ENCODE results near the gene MYOM1.
"Not testable (repeated sequence)": the region's sequence is repeated elsewhere in the genome, so short reads cannot be mapped to it uniquely, and the experiment has no call there.

Gene MYOM1

GRCh38 chr18:3074087-3074486 lies 145.7 kb downstream of the MYOM1 start:
- Histone ChIP-seq H3K36me3 (ENCODE audit: control insufficient read depth, insufficient read depth, low read length) (no peaks in the 10 kb centered on the region), H3K9me3 (ENCODE audit: control insufficient read depth, insufficient read depth, low read depth, low read length) (no peaks in the 10 kb centered on the region), H3K27me3 (ENCODE audit: control insufficient read depth, insufficient read depth, low read length) (no peaks in the 10 kb centered on the region), H3K4me1 (ENCODE audit: control insufficient read depth, insufficient read depth, low read length) (peaks cover 9% of the 10 kb centered on the region), H3K4me3 (ENCODE audit: low read depth, low read length) (no peak overlapping the region), H3K9ac (ENCODE audit: low read length) (no peak overlapping the region), H3K27ac (ENCODE audit: low read depth, low read length) (no peak overlapping the region)

- H3K9me3 ChIP-seq (ENCODE audit: control insufficient read depth, insufficient read depth, low read depth, low read length); H3K9ac ChIP-seq (ENCODE audit: low read length); H3K27ac ChIP-seq (ENCODE audit: low read depth, low read length); H3K36me3 ChIP-seq (ENCODE audit: control insufficient read depth, insufficient read depth, low read length); H3K4me1 ChIP-seq (ENCODE audit: control insufficient read depth, insufficient read depth, low read length); H3K27me3 ChIP-seq (ENCODE audit: control insufficient read depth, insufficient read depth, low read length); H3K4me3 ChIP-seq (ENCODE audit: low read depth, low read length): not testable (repeated sequence)
Observed at GRCh38 chr18:3073353-3073752, 146.4 kb downstream of the MYOM1 start.

- Histone ChIP-seq H3K9me3 (ENCODE audit: control insufficient read depth, insufficient read depth, low read depth, low read length) (no peaks in the 10 kb centered on the region), H3K27me3 (ENCODE audit: control insufficient read depth, insufficient read depth, low read length) (no peaks in the 10 kb centered on the region)
Observed at GRCh38 chr18:3071676-3072075, 148.1 kb downstream of the MYOM1 start.

GRCh38 chr18:3069671-3070433 lies 149.9 kb downstream of the MYOM1 start:
- no peaks in the 10 kb centered on the region for H3K4me1 ChIP-seq (ENCODE audit: control insufficient read depth, insufficient read depth, low read length)
- H3K4me3 ChIP-seq (ENCODE audit: low read depth, low read length), result no peak overlapping the region
- H3K9me3 ChIP-seq (ENCODE audit: control insufficient read depth, insufficient read depth, low read depth, low read length), result no peaks in the 10 kb centered on the region
- H3K36me3 ChIP-seq (ENCODE audit: control insufficient read depth, insufficient read depth, low read length), result no peaks in the 10 kb centered on the region
- H3K9ac ChIP-seq (ENCODE audit: low read length), result no peak overlapping the region
- H3K27me3 ChIP-seq (ENCODE audit: control insufficient read depth, insufficient read depth, low read length), result no peaks in the 10 kb centered on the region
- H3K27ac ChIP-seq (ENCODE audit: low read depth, low read length), result no peak overlapping the region

More at GRCh38 chr18:3071676-3072075, 148.1 kb downstream of the MYOM1 start:
- H3K4me1 ChIP-seq (ENCODE audit: control insufficient read depth, insufficient read depth, low read length), result peaks cover 9% of the 10 kb centered on the region
- H3K36me3 ChIP-seq (ENCODE audit: control insufficient read depth, insufficient read depth, low read length), result no peaks in the 10 kb centered on the region
- H3K9ac ChIP-seq (ENCODE audit: low read length), result no peak overlapping the region
- H3K27ac ChIP-seq (ENCODE audit: low read depth, low read length), result no peak overlapping the region
- no peak overlapping the region for H3K4me3 ChIP-seq (ENCODE audit: low read depth, low read length)

GRCh38 chr18:3067722-3068121 lies 152.0 kb downstream of the MYOM1 start:
- Histone ChIP-seq H3K27me3 (ENCODE audit: control insufficient read depth, insufficient read depth, low read length) (no peaks in the 10 kb centered on the region), H3K27ac (ENCODE audit: low read depth, low read length) (no peak overlapping the region), H3K36me3 (ENCODE audit: control insufficient read depth, insufficient read depth, low read length) (no peaks in the 10 kb centered on the region), H3K4me3 (ENCODE audit: low read depth, low read length) (no peak overlapping the region), H3K9ac (ENCODE audit: low read length) (no peak overlapping the region), H3K4me1 (ENCODE audit: control insufficient read depth, insufficient read depth, low read length) (no peaks in the 10 kb centered on the region), H3K9me3 (ENCODE audit: control insufficient read depth, insufficient read depth, low read depth, low read length) (no peaks in the 10 kb centered on the region)

GRCh38 chr18:3067165-3067661 lies 152.6 kb downstream of the MYOM1 start:
- H3K9me3 ChIP-seq (ENCODE audit: control insufficient read depth, insufficient read depth, low read depth, low read length), result no peaks in the 10 kb centered on the region
- no peak overlapping the region for H3K27ac ChIP-seq (ENCODE audit: low read depth, low read length)
- no peaks in the 10 kb centered on the region for H3K36me3 ChIP-seq (ENCODE audit: control insufficient read depth, insufficient read depth, low read length)
- no peak overlapping the region for H3K4me3 ChIP-seq (ENCODE audit: low read depth, low read length)
- no peaks in the 10 kb centered on the region for H3K27me3 ChIP-seq (ENCODE audit: control insufficient read depth, insufficient read depth, low read length)
- no peaks in the 10 kb centered on the region for H3K4me1 ChIP-seq (ENCODE audit: control insufficient read depth, insufficient read depth, low read length)
- H3K9ac ChIP-seq (ENCODE audit: low read length), result no peak overlapping the region

GRCh38 chr18:3066341-3067110 lies 153.2 kb downstream of the MYOM1 start:
- no peaks in the 10 kb centered on the region for H3K36me3 ChIP-seq (ENCODE audit: control insufficient read depth, insufficient read depth, low read length)
- H3K9ac ChIP-seq (ENCODE audit: low read length), result no peak overlapping the region
- H3K4me1 ChIP-seq (ENCODE audit: control insufficient read depth, insufficient read depth, low read length), result no peaks in the 10 kb centered on the region
- no peak overlapping the region for H3K4me3 ChIP-seq (ENCODE audit: low read depth, low read length)
- no peaks in the 10 kb centered on the region for H3K27me3 ChIP-seq (ENCODE audit: control insufficient read depth, insufficient read depth, low read length)
- no peak overlapping the region for H3K27ac ChIP-seq (ENCODE audit: low read depth, low read length)
- no peaks in the 10 kb centered on the region for H3K9me3 ChIP-seq (ENCODE audit: control insufficient read depth, insufficient read depth, low read depth, low read length)

- not testable (repeated sequence) for H3K27ac ChIP-seq (ENCODE audit: low read depth, low read length); H3K9ac ChIP-seq (ENCODE audit: low read length); H3K9me3 ChIP-seq (ENCODE audit: control insufficient read depth, insufficient read depth, low read depth, low read length); H3K36me3 ChIP-seq (ENCODE audit: control insufficient read depth, insufficient read depth, low read length); H3K4me1 ChIP-seq (ENCODE audit: control insufficient read depth, insufficient read depth, low read length); H3K27me3 ChIP-seq (ENCODE audit: control insufficient read depth, insufficient read depth, low read length); H3K4me3 ChIP-seq (ENCODE audit: low read depth, low read length)
Observed at GRCh38 chr18:3063766-3064165, 156.0 kb downstream of the MYOM1 start.

GRCh38 chr18:3062798-3063680 lies 156.7 kb downstream of the MYOM1 start:
- Histone ChIP-seq H3K36me3 (ENCODE audit: control insufficient read depth, insufficient read depth, low read length) (no peaks in the 10 kb centered on the region), H3K4me1 (ENCODE audit: control insufficient read depth, insufficient read depth, low read length) (no peaks in the 10 kb centered on the region; the same call in 1 of the 2 replicates), H3K9me3 (ENCODE audit: control insufficient read depth, insufficient read depth, low read depth, low read length) (no peaks in the 10 kb centered on the region), H3K4me3 (ENCODE audit: low read depth, low read length) (no peak overlapping the region), H3K27ac (ENCODE audit: low read depth, low read length) (no peak overlapping the region), H3K27me3 (ENCODE audit: control insufficient read depth, insufficient read depth, low read length) (no peaks in the 10 kb centered on the region), H3K9ac (ENCODE audit: low read length) (no peak overlapping the region)

- no peaks in the 10 kb centered on the region for H3K9me3 ChIP-seq (ENCODE audit: control insufficient read depth, insufficient read depth, low read depth, low read length)
- no peaks in the 10 kb centered on the region for H3K27me3 ChIP-seq (ENCODE audit: control insufficient read depth, insufficient read depth, low read length)
- H3K27ac ChIP-seq (ENCODE audit: low read depth, low read length), result no peak overlapping the region
- H3K4me3 ChIP-seq (ENCODE audit: low read depth, low read length), result no peak overlapping the region
- no peak overlapping the region for H3K9ac ChIP-seq (ENCODE audit: low read length)
- H3K36me3 ChIP-seq (ENCODE audit: control insufficient read depth, insufficient read depth, low read length), result no peaks in the 10 kb centered on the region
- H3K4me1 ChIP-seq (ENCODE audit: control insufficient read depth, insufficient read depth, low read length), result no peaks in the 10 kb centered on the region; the same call in 1 of the 2 replicates
Observed at GRCh38 chr18:3061581-3062312, 158.0 kb downstream of the MYOM1 start.
